Lower leg skin (tissue), 4 donors: Measurements from ENCODE around the gene IFNL1. TPM values are rescaled to one million over a fixed set of nuclear protein-coding genes. Genes with fewer than 3 reads are reported as not detected.

Experiments used
- DNase-seq, 2 donors: peaks; one replicate each; pipeline ENCODE4 v3.0.0-alpha.2; 2019; ENCODE audit warnings: low spot score in 2 of 2
- H3K4me3 ChIP-seq: fragments of 200-600 bp; sonication (generic); 2 replicates; pipeline ENCODE4 v1.5.1; 2017; ENCODE audit warnings: mild to moderate bottlenecking, low read depth; ENCODE audit not compliant: poor library complexity, severe bottlenecking
- POLR2A ChIP-seq, 2 donors: fragments of 450-650 bp; IDR thresholded peaks; one replicate each; pipeline ENCODE4 v1.6.1; 2016 to 2017; ENCODE audit warnings: antibody characterized with exemption in 2 of 2, mild to moderate bottlenecking in 1 of 2, moderate library complexity in 1 of 2
- WGBS, 2 donors: methylation state at CpG; one replicate each; pipeline ENCODE4 v1.1.5; 2018; 5-methylcytosine and 5-hydroxymethylcytosine counted together
- intact Hi-C: fragments of 100-400 bp; cut with DNase I; formaldehyde crosslinking; loops from one replicate; pipeline ENCODE4 v1.15.0; 2023; ENCODE audit warnings: low total_unique reads
- total RNA-seq, 4 donors: library from RNA; depleted of rRNA; stranded (reverse); fragments of >200 nt; gene quantifications; one replicate each; pipeline ENCODE4 v1.1.0, GENCODE V29; 2016
- TF ChIP-seq, protein P1 (sequence below), 3 donors: fragments of 450-650 bp; IDR thresholded peaks; one replicate each; pipeline ENCODE4 v1.5.1; 2016; ENCODE audit warnings: antibody characterized with exemption in 3 of 3, mild to moderate bottlenecking in 3 of 3, moderate library complexity in 2 of 3

Gene IFNL1
- total RNA-seq, 4 donors from 2014 or later: not detected

DNA sequence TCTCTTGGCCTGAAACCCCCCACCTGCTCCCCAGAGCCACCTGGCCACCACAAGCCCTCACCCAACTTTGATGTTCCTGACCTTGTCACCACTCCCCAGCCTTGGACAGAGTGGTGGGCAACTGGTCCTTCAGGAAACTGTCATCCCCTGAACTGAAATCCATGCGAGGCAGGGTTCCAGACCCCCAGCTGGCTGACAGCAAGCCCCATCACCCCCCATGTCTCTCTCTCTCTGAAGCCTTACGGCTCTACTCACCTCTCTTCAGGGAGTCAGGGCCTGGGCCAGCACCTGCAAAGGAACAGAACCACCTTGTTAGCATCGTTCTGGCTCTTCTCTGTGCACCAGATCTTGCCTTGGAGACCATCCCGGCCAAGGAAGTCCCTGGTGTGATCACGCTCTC lies 21.9 kb downstream of the IFNL1 start:
- H3K4me3 ChIP-seq: no peak overlapping the region
- WGBS, 2 donors: 92 to 93% methylated on average over 5 of the region's 5 CpGs
- intact Hi-C loops: no loop called here
- DNase-seq: no peak
- TF ChIP-seq POLR2A (IDR thresholded peaks at IDR 0.05): no peak

DNA sequence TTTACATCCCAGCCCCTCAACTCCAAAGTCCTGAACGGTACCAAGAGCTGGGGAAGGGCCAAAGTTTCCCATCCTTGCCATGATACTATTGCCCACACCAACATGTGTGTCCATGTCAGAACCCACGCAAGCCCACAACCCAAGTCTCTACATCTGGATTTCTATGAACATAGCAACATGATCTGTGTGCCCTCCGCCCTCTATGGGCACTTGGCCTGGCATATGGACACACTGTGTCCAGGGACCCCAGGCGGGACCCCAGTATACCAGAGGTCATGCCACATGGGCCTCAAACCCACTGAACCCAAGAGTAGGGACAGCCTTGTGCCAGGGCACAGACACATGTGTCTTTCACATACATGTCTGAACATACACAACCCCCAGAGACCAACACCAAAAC lies 22.5 kb downstream of the IFNL1 start:
- WGBS, 2 donors: 78 to 89% methylated on average over 4 of the region's 4 CpGs
- DNase-seq: no peak
- intact Hi-C loops: no loop called here
- H3K4me3 ChIP-seq: no peak overlapping the region
- TF ChIP-seq POLR2A (IDR thresholded peaks at IDR 0.05): no peak

DNA sequence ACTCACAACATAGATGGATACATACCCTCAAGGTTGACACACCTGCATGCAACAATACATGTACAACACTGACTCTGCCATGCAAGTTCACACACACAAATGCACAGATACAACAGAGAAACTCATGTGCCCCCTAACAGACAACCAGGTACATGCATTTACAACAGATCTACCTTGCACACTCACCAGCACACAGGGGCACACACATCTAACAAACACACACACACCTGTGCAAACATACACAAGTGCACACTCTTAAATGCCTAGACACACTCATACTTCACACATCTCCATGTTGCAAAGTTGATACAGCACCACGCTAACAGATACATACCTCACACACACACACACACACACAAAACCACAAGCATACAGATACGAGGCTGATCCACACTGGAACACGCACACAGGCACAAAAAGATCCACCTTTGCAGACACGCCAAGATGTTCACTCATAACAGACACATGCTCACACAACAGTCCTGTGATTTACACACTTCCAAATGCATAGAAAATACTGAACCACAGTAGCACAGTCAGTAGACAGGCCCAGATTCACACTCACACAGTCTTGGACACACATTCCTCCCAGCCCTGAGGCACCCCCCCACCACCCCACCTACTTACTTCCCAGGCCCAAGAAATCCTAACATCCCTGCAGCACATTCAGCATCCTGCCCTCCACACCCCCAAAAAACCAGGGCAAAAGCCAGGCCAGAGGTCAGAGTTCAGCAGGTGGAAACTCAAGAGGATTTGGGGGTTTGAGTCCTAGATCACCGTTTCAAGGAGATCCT lies 23.1 kb downstream of the IFNL1 start:
- TF ChIP-seq, protein P1, sequence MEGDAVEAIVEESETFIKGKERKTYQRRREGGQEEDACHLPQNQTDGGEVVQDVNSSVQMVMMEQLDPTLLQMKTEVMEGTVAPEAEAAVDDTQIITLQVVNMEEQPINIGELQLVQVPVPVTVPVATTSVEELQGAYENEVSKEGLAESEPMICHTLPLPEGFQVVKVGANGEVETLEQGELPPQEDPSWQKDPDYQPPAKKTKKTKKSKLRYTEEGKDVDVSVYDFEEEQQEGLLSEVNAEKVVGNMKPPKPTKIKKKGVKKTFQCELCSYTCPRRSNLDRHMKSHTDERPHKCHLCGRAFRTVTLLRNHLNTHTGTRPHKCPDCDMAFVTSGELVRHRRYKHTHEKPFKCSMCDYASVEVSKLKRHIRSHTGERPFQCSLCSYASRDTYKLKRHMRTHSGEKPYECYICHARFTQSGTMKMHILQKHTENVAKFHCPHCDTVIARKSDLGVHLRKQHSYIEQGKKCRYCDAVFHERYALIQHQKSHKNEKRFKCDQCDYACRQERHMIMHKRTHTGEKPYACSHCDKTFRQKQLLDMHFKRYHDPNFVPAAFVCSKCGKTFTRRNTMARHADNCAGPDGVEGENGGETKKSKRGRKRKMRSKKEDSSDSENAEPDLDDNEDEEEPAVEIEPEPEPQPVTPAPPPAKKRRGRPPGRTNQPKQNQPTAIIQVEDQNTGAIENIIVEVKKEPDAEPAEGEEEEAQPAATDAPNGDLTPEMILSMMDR (IDR thresholded peaks at IDR 0.05): no peak
- no peak for TF ChIP-seq POLR2A (IDR thresholded peaks at IDR 0.05)

DNA sequence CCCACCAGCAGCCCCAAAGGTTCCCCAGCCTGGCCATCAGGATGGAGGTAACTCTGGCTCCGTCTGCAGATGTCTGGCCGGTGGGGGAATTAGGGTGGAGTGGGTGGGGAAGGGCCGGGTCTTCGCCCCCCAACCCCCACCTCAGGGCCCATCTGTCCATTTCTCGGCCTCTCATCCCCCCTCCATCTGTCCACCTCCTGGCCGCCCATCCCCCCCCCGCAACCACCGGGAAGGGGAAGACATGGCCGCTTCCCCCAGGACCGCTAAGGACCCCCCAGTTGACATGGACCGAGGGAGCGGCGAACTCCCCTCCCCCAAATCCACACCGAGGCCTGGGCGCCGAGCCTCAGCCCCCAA lies 23.7 kb downstream of the IFNL1 start:
- no peak overlapping the region for H3K4me3 ChIP-seq
- TF ChIP-seq, protein P1 (IDR thresholded peaks at IDR 0.05): no peak
- TF ChIP-seq POLR2A (IDR thresholded peaks at IDR 0.05): no peak
- 18 to 41% methylated on average over 13 of the region's 16 CpGs for WGBS, 2 donors
- intact Hi-C loops: no loop called here
- no peak for DNase-seq

More for the DNA sequence above, 23.1 kb downstream of the IFNL1 start:
- WGBS, 2 donors: 73 to 75% methylated on average over 5 of the region's 5 CpGs
- DNase-seq: no peak
- intact Hi-C loops: no loop called here
- H3K4me3 ChIP-seq: no peak overlapping the region

DNA sequence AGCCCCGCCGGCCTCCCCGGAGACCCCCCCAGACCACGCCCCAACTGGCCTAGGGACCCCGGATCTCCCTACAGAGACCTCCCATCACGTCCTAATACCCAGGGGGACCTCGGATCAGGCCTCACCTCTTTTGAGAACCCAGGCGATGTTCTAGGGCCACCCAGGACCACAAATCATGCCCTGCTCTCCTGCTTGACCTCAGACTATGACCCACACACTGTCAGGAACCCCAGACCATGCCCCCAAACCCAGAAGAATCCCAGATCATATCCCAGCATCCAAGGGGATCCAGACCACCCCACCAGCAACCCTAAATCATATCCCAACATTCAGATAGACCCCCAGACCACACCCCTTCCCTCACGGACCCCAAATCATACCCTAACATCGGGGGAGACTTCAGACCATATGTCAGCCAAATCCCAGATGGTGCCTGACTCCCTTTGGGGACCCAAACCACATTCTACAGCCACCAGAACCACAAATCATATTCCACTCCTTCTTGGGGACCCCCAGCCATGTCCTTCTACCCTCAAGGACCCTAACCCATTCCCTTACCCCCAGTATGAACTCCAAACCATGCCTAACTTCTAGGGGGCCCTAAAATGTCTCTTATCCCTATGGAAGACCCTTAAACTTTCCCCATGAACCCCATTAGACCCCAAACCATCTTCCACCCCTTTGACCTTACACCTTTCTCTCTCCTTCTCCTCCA lies 25.1 kb downstream of the IFNL1 start:
- DNase-seq: no peak
- H3K4me3 ChIP-seq: no peak overlapping the region
- 38 to 65% methylated on average over 3 to 5 of the region's 10 CpGs for WGBS, 2 donors
- intact Hi-C loops: no loop called here
- TF ChIP-seq, protein P1 (IDR thresholded peaks at IDR 0.05): no peak
- no peak for TF ChIP-seq POLR2A (IDR thresholded peaks at IDR 0.05)

DNA sequence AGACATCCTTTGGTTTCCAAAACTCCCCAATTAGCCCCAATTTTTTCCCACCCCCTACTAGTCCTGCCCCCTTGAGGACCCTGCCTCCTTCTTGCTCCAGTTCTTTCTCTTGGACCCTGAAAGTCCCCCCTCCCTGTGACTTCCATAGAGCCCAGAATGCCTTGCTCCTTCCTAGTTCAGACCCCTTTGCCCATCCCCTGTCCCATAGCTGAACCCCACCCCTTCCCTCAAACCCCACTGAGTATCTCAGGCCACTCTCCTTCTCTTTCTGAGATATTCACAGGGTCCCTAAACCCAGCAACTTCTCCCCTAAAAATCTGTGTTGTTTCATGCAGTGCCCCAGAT lies 25.6 kb downstream of the IFNL1 start:
- intact Hi-C loops: no loop called here
- TF ChIP-seq, protein P1 (IDR thresholded peaks at IDR 0.05): no peak
- no peak for TF ChIP-seq POLR2A (IDR thresholded peaks at IDR 0.05)

More for the DNA sequence above, 25.6 kb downstream of the IFNL1 start:
- no peak for DNase-seq
- no peak overlapping the region for H3K4me3 ChIP-seq
